Suprapubic skin (tissue), 3 donors: ENCODE measurements around the gene FBN1.

Source experiments
- CTCF ChIP-seq, 2 donors: fragments of 200-600 bp in 1 of 2; fragments of 450-650 bp in 1 of 2; sonication (generic) in 1 of 2; IDR thresholded peaks; one replicate each; pipeline ENCODE4 v1.5.1; 2016 to 2019; ENCODE audit warnings: antibody characterized with exemption in 2 of 2, mild to moderate bottlenecking in 1 of 2, moderate library complexity in 1 of 2
- POLR2A ChIP-seq, 2 donors: fragments of 450-650 bp; IDR thresholded peaks; one replicate each; pipeline ENCODE4 v1.6.1; 2017; ENCODE audit warnings: antibody characterized with exemption in 2 of 2, mild to moderate bottlenecking in 2 of 2, moderate library complexity in 2 of 2

GRCh38 chr15:48381861-48382260 lies 263.6 kb downstream of the FBN1 start:
- TF ChIP-seq POLR2A (IDR thresholded peaks at IDR 0.05) (no peak), CTCF (IDR thresholded peaks at IDR 0.05) (no peak)
